ENCODE measurements around the gene DNAJC1. TPM values are rescaled to one million over a fixed set of nuclear protein-coding genes. Genes with fewer than 3 reads are reported as not detected.
A peak's percentile ranks its signal among the peaks of the same experiment; 100 is the strongest.

The DNAJC1 gene
- total RNA-seq, 1 experiment from 2014 or later: 57.8 TPM

DNA sequence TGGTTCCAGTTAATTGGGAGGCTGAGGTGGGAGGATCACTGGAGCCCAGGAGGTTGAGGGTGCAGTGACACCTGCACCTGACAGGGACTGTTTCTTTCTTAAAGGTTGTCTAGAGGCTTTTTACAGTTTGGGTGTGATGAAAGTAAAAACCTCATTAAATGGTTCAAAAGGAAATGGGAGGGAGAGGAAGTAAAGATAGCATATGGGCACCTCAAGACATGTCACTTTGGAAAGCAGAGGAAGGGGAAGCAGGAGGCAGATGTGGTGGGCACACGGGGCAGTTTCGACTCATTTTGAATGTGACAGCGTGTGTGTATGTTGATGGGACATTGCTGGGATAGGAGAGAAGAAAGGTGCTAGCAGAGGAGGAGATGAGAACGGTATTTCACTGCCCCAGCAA, 266.4 kb downstream of the DNAJC1 start:
- Mint-ChIP-seq H3K36me3 (ENCODE audit: insufficient read depth, unreplicated experiment) (peaks cover 82% of the 10 kb centered on the region), H3K4me3 (ENCODE audit: unreplicated experiment) (no peak overlapping the region), H3K27ac (ENCODE audit: low read depth, unreplicated experiment) (no peak overlapping the region), H3K27me3 (ENCODE audit: insufficient read depth, unreplicated experiment) (no peaks in the 10 kb centered on the region), H3K4me1 (ENCODE audit: insufficient read depth, unreplicated experiment) (peaks cover 8% of the 10 kb centered on the region), H3K9me3 (ENCODE audit: unreplicated experiment) (no peaks in the 10 kb centered on the region)
- POLR2A ChIA-PET: no interaction called here
- CTCF ChIA-PET: no interaction called here
- intact Hi-C loops (cut with micrococcal nuclease): loop anchor here (5.0 kb wide), 1 partner anchor 1250 kb away; no protein-coding TSS in a partner anchor
- DNase-seq (ENCODE audit: unreplicated experiment): no peak
- TF ChIP-seq, protein P1, sequence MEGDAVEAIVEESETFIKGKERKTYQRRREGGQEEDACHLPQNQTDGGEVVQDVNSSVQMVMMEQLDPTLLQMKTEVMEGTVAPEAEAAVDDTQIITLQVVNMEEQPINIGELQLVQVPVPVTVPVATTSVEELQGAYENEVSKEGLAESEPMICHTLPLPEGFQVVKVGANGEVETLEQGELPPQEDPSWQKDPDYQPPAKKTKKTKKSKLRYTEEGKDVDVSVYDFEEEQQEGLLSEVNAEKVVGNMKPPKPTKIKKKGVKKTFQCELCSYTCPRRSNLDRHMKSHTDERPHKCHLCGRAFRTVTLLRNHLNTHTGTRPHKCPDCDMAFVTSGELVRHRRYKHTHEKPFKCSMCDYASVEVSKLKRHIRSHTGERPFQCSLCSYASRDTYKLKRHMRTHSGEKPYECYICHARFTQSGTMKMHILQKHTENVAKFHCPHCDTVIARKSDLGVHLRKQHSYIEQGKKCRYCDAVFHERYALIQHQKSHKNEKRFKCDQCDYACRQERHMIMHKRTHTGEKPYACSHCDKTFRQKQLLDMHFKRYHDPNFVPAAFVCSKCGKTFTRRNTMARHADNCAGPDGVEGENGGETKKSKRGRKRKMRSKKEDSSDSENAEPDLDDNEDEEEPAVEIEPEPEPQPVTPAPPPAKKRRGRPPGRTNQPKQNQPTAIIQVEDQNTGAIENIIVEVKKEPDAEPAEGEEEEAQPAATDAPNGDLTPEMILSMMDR (IDR thresholded peaks at IDR 0.05; ENCODE audit: unreplicated experiment): no peak
- no TSS peak for BruUV-seq (replicated peaks)

DNA sequence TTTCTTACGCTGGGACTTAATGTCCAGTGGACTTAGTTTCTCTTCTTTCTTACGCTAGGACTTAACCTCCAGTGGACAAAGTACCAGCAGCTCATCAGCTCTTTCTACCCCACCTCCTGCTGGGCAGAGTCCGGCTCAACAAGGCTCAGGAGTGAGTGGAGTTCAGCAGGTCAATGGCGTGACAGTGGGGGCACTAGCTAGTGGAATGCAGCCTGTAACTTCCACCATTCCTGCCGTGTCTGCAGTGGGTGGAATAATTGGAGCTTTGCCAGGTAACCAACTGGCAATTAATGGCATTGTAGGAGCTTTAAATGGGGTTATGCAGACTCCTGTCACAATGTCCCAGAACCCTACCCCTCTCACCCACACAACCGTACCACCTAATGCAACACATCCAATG, 269.8 kb downstream of the DNAJC1 start:
- no peaks in the 10 kb centered on the region for H3K27me3 Mint-ChIP-seq (ENCODE audit: insufficient read depth, unreplicated experiment)
- H3K4me3 Mint-ChIP-seq (ENCODE audit: unreplicated experiment): no peak overlapping the region
- no peak overlapping the region for H3K27ac Mint-ChIP-seq (ENCODE audit: low read depth, unreplicated experiment)
- CTCF ChIA-PET: interaction anchor here (0.8 to 2.6 kb wide), 3 partner anchors 9 to 237 kb away, joined by 3 to 5 read pairs (median 3); no protein-coding TSS in a partner anchor
- H3K36me3 Mint-ChIP-seq (ENCODE audit: insufficient read depth, unreplicated experiment): peaks cover 67% of the 10 kb centered on the region
- intact Hi-C loops (cut with micrococcal nuclease): loop anchor here (5.0 kb wide), 1 partner anchor 236 kb away; no protein-coding TSS in a partner anchor
- TF ChIP-seq, protein P1 (IDR thresholded peaks at IDR 0.05; ENCODE audit: unreplicated experiment): no peak
- BruUV-seq (replicated peaks): no TSS peak
- H3K4me1 Mint-ChIP-seq (ENCODE audit: insufficient read depth, unreplicated experiment): peaks cover 8% of the 10 kb centered on the region
- POLR2A ChIA-PET: interaction anchor here (0.6 to 3.7 kb wide), 3 partner anchors 9 to 891 kb away, joined by 3 to 15 read pairs (median 3); no protein-coding TSS in a partner anchor
- DNase-seq (ENCODE audit: unreplicated experiment): no peak
- no peaks in the 10 kb centered on the region for H3K9me3 Mint-ChIP-seq (ENCODE audit: unreplicated experiment)

DNA sequence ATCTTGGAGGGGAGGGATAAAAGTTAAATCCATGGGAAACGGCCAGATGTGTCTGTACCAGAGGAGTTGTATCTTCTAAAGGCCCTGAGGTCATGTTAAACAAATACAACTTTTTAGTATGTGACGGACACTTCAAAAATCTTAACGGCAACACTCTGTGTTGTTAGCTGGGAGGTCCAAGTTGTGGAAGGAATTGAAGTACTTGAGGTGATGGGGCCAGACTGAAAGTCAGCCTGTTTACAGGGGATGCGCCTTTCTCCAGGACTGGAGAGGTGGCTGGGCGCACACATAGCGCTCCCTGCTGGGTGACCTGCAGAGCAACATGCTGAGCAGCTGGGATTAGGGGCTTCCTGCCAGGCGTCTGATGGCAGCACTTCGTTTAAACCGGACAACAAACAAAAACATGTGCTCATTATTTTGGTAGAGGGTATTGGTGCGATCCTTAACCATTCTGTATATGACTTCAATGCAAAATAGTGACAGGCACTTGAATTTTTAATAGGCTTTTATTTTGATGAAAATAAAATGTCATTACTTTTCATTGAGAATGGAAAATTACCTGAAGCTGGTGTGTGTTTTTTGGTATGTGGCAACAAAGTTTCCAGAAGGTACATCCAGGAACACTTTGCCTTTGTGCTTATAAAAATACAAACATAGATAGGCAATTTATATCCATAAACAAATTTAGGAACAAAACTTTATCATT, 271.3 kb downstream of the DNAJC1 start:
- peaks cover 14% of the 10 kb centered on the region for H3K4me1 Mint-ChIP-seq (ENCODE audit: insufficient read depth, unreplicated experiment)
- peaks cover 67% of the 10 kb centered on the region for H3K36me3 Mint-ChIP-seq (ENCODE audit: insufficient read depth, unreplicated experiment)
- intact Hi-C loops (cut with micrococcal nuclease): loop anchor here (1.0 to 5.0 kb wide), 2 partner anchors 235 to 454 kb away; no protein-coding TSS in a partner anchor
- no peaks in the 10 kb centered on the region for H3K27me3 Mint-ChIP-seq (ENCODE audit: insufficient read depth, unreplicated experiment)
- no TSS peak for BruUV-seq (replicated peaks)
- DNase-seq (ENCODE audit: unreplicated experiment): peak; percentile 41
- no peak overlapping the region for H3K4me3 Mint-ChIP-seq (ENCODE audit: unreplicated experiment)
- CTCF ChIA-PET: interaction anchor here (0.5 to 1.9 kb wide), 4 partner anchors 10 to 584 kb away, joined by 4 to 7 read pairs (median 5); no protein-coding TSS in a partner anchor
- POLR2A ChIA-PET: interaction anchor here (1.2 to 3.7 kb wide), 2 partner anchors 7 to 126 kb away, joined by 3 to 15 read pairs; no protein-coding TSS in a partner anchor
- TF ChIP-seq, protein P1 (IDR thresholded peaks at IDR 0.05; ENCODE audit: unreplicated experiment): peak; percentile 52
- H3K27ac Mint-ChIP-seq (ENCODE audit: low read depth, unreplicated experiment): no peak overlapping the region
- H3K9me3 Mint-ChIP-seq (ENCODE audit: unreplicated experiment): no peaks in the 10 kb centered on the region

DNA sequence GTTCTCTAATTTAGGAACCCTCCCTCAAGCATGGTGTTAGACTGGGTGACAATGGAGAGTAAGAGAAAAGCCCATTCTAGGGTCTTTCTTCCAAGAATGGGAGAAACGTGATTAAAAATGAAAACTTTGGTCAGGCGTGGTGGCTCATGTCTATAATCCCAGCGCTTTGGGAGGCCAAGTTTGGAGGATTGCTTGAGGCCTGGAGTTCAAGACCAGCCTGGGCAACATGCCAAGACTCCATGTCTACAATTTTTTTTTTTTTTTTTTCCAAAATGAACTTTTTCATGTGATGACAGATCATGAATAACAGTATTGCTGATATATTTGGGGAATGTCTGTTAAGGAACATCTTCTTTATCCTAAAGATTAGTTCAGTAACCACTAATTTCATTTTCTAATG, 274.9 kb downstream of the DNAJC1 start:
- no TSS peak for BruUV-seq (replicated peaks)
- peaks cover 54% of the 10 kb centered on the region for H3K36me3 Mint-ChIP-seq (ENCODE audit: insufficient read depth, unreplicated experiment)
- DNase-seq (ENCODE audit: unreplicated experiment): no peak
- H3K9me3 Mint-ChIP-seq (ENCODE audit: unreplicated experiment): no peaks in the 10 kb centered on the region
- CTCF ChIA-PET: interaction anchor here (0.5 kb wide), 1 partner anchor 9 kb away, joined by 3 read pairs; no protein-coding TSS in a partner anchor
- H3K4me1 Mint-ChIP-seq (ENCODE audit: insufficient read depth, unreplicated experiment): peaks cover 15% of the 10 kb centered on the region
- H3K27me3 Mint-ChIP-seq (ENCODE audit: insufficient read depth, unreplicated experiment): no peaks in the 10 kb centered on the region
- TF ChIP-seq, protein P1 (IDR thresholded peaks at IDR 0.05; ENCODE audit: unreplicated experiment): no peak
- H3K27ac Mint-ChIP-seq (ENCODE audit: low read depth, unreplicated experiment): no peak overlapping the region
- intact Hi-C loops (cut with micrococcal nuclease): loop anchor here (10.0 kb wide), 1 partner anchor 194 kb away; the partner anchor contains the start of gene MLLT10
- no peak overlapping the region for H3K4me3 Mint-ChIP-seq (ENCODE audit: unreplicated experiment)
- POLR2A ChIA-PET: interaction anchor here (1.3 kb wide), 1 partner anchor 233 kb away, joined by 3 read pairs; no protein-coding TSS in a partner anchor

All from MCF 10A (cell line).